H1 (cell line): ENCODE data around the gene SH2B3. TPM values are rescaled to one million over a fixed set of nuclear protein-coding genes. Genes with fewer than 3 reads are reported as not detected.

Experiments
- CHD7 ChIP-seq: fragments of 300-600 bp; sonication (generic); IDR thresholded peaks from 2 replicates; pipeline ENCODE4 v1.7.1; 2012; ENCODE audit warnings: low read length, moderate library complexity, mild to moderate bottlenecking, inconsistent platforms; ENCODE audit not compliant: insufficient replicate concordance
- POLR2A ChIP-seq, 2 experiments: IDR thresholded peaks; 1 replicate in 1 of 2; 2 replicates in 1 of 2; pipeline ENCODE4 v1.6.1; 2011; ENCODE audit warnings: low read depth in 2 of 2, low read length in 2 of 2, mild to moderate bottlenecking in 2 of 2; ENCODE audit errors: control extremely low read depth in 1 of 2
- TAF7 ChIP-seq: optimal IDR thresholded peaks from 2 replicates; pipeline ENCODE3; 2011; ENCODE audit warnings: low read depth, mild to moderate bottlenecking, inconsistent platforms, low read length, moderate library complexity, borderline replicate concordance
- ZNF274 ChIP-seq: IDR thresholded peaks from 2 replicates; pipeline ENCODE4 v1.7.0; 2012; ENCODE audit warnings: low read length, borderline replicate concordance; ENCODE audit errors: extremely low read depth
- polyA plus RNA-seq, 7 experiments: library from polyadenylated mRNA; depleted of rRNA in 3 of 7; stranded (reverse) in 5 of 7; unstranded in 2 of 7; fragments of >200 nt in 5 of 7; fragments of 200-250 nt in 2 of 7; gene quantifications; 1 replicate in 5 of 7; 2 replicates in 1 of 7; 4 replicates in 1 of 7; pipeline versions ENCODE4 v1.2.1 to v1.2.3, GENCODE V29; 2011 to 2013; ENCODE audit warnings: missing spikeins in 2 of 7, mixed read lengths in 2 of 7
- total RNA-seq: library from RNA; stranded (reverse); fragmentation: NEBNext Ultra II Directional; extraction: Animal tissue kit (Norgen Biotek cat#: 25700); gene quantifications from 2 replicates; pipeline ENCODE4 v1.2.1, GENCODE V29; 2021

SH2B3 gene
- total and polyA plus RNA-seq, 2 of the 8 experiments (the other 6 are each of a cell fraction or from before 2014, with no cell fraction given): 20.8 to 34.1 TPM

- TF ChIP-seq CHD7: no peak
- no peak for TF ChIP-seq ZNF274
- 0 out of 3 replicates have a peak, but pooled peaks of 1 of the 2 experiments have one; percentile 3 for TF ChIP-seq POLR2A (IDR thresholded peaks at IDR 0.05; ENCODE audit: control extremely low read depth in 1 of 2, low read depth in 2 of 2, low read length in 2 of 2)
- TF ChIP-seq TAF7: no peak
Observed at GRCh38 chr12:111441107-111441928, 35.6 kb downstream of the SH2B3 start (continued).
